Cerebellar cortex (tissue), 1 donor: Measurements from ENCODE around the gene HLX.

Experiments
- DNase-seq: peaks from one replicate; pipeline ENCODE4 v3.0.0-alpha.2; 2015; ENCODE audit warnings: low spot score

Gene HLX

GRCh38 chr1:220896092-220896491, 16.8 kb downstream of the HLX start:
- DNase-seq = no peak

DNA sequence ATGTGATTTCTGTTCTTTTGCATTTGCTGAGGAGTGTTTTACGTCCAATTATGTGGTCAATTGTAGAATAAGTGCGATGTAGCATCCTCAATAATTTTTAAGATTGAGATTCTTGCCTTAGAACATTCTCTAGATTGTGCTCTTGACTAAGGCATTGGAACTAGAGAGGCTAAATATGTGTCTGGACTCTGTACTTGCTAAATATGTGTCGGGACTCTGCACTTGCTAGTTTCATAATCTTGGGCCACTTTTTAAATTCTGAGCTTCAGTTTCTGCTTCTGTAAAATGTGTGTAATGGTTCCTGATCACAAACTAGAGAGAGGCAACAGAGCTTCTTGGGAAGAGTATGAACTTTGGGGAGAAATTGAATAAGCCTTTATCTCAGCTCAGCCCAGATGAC, 21.6 kb downstream of the HLX start:
- no peak for DNase-seq

GRCh38 chr1:220901881-220902280, 22.6 kb downstream of the HLX start:
- DNase-seq = no peak

GRCh38 chr1:220902916-220903315, 23.7 kb downstream of the HLX start:
- no peak for DNase-seq

GRCh38 chr1:220904876-220905275, 25.6 kb downstream of the HLX start:
- DNase-seq = no peak

- no peak for DNase-seq
Measured at GRCh38 chr1:220905650-220906560, 26.7 kb downstream of the HLX start.

DNA sequence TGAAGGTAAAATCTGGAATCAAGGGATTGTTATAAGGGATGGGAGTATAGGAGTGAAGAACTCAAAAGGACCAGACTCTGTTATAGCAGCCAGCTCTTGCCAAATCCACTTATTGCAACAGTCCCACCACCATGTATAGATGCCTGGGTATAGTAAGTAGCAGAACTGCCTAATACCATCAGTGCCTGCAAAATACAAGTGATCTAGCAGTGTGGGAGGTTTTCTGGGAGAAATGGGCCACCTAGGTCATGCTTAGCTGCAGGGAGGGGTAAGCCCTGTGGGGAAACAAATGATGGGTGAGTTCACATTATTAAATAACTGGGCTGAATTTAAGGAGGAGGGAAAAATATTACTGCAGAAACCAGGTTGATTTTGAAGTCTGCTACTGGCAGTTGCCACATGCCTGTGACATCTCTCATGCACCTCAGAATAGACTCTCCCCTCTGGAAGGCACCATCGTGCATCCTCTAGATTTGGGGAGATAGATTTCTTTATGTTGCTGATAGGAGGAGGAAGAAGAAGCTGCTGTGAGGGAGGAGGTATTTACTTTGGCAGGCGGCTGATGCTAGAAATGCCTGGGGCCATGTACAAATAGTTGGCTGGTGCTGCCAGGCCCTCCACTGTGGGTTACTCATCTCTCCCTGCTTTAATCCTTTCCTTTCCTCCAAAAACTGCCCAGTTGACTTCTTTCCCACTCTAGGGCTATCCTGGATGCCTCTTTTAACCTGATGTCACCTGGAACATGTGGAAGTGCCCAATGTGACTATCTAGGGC, 27.5 kb downstream of the HLX start:
- DNase-seq = no peak

- peak; percentile 5 for DNase-seq
Measured at GRCh38 chr1:220908757-220909156, 29.5 kb downstream of the HLX start.

GRCh38 chr1:220910021-220910420, 30.8 kb downstream of the HLX start:
- no peak for DNase-seq

GRCh38 chr1:220914283-220915116, 35.3 kb downstream of the HLX start:
- DNase-seq = no peak

DNA sequence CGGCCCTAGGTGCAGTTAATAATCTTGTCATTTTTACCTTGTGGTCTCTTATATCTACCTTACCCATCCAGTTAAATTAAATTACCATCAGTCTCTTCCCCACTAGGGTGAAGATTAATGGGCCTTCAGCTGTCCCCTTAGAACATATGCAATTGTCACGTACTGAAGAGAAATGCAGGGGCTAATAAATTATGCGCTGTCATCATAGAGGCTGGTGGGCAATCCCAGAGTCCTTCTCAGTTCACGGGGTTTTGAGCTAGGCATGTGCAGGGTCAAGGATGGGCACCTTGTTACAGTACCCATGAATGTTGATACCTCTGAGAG, 35.8 kb downstream of the HLX start:
- DNase-seq = no peak

DNA sequence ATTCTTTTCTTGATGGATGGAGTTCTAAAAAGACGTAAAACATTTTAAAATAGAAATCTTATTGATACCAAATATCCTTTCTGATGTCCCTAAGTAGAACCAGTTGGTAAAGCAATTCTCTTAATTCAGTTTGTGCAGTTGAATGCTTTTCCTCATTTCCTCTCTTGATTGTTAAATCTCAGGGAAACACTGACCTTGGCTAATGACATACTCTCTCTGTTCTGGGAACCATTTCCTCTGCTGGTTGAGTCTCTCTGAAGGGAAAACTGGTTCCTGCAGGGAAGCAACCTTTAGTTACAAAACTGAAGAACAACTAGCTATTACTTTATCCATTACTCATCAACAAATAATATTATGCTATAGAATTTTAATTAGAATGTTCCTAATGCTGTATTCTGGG, 36.7 kb downstream of the HLX start:
- DNase-seq = no peak

GRCh38 chr1:220917101-220917500, 37.9 kb downstream of the HLX start:
- no peak for DNase-seq

DNA sequence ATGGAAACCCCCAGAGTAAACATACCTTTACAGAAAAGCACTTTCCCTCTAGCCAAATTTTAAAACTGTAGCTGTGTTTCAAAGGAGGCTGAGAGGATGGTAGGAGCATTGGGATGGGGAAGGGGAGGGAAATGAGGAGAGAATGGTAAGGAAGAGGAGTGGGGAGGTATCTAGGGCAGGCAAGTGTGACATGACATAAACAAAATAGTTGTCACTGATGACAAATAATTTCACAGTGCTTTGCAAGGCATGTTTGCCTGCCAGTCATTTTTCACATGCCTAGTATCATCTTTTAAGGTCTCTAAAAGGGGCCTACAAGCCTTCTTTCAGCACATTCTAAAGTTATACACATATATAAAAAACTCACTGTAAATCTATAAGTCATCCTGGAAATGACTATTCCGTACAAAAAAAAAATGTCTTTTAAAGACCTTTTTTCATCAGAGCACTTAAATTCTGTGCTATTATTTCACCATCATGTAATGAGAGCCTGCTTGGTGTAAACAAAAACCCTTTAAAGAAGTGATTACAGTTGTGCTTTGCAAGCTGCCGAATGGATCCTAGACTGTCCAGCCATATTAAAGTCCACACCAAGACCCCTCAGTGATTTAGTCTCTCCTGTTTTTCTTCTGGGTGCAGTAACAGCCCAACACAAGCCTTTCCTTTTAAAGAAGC, 38.4 kb downstream of the HLX start:
- no peak for DNase-seq

GRCh38 chr1:220918285-220918951, 39.2 kb downstream of the HLX start:
- DNase-seq = no peak

DNA sequence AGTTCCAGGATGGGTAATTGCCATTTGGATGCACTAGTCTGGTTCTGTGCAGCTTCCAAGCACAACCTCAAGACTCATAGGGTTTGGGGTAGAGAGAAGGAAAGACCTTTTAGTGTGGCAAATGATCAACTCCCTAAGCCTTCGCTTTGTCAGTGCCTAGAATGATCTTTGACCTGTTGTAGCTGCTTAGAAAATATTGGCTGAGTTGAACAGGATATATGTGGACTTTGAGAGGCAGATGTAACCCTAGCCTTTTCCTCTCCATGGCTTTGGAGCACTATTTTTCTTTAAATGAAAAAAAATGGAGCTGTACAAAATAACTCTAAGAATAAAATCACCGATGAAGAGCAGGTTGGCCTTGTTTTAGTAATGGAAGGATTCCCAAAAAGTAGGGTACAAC, 41.7 kb downstream of the HLX start:
- no peak for DNase-seq

DNA sequence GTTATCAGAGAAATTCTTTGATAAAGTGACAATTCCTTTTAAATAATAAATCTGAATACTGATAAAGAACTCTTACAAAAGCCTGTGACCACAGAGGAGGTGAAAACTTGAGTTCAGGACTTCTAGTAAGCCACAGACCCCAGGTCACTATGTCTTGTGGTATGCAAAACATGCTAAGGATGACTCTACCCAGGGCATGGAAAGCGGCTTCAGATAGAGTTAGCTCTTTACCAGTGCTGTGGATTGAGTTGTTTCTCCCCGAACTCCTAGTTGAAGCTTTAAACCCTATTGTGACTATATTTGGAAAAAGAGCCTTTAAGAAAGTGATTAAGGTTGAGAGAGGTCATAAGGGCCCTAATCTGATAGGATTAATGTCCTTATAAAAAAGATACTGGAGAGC, 42.3 kb downstream of the HLX start:
- no peak for DNase-seq

DNA sequence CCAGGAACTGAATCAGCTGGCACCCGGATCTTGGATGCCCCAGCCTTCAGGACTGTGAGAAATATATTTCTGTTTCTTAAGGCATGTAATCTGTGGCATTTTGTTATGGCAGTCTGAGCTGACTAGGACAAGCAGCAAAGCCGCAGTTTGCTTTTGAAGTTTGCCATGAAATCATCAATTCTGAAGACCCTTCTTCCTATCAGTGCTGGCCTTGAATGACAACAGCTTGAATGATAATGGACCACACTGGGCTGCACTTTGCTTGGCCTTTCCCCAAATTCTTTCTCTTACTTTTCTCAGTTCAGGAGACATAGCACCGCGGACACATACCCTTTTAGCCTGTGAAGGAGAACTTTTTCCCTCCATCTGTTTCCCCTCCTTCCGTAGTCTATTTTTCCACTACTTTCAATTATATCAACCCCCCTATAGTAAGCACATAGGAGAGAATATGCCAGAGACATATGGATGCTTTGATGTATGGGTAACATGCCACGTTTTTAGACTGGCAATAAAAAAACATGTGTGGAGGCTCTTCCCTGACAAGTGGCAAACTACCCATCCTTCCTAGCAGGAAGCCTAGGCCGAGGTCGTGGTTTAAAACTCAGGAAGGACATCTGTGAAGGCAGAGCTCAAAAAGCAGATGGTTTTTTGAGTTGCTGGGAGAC, 42.9 kb downstream of the HLX start:
- no peak for DNase-seq

DNA sequence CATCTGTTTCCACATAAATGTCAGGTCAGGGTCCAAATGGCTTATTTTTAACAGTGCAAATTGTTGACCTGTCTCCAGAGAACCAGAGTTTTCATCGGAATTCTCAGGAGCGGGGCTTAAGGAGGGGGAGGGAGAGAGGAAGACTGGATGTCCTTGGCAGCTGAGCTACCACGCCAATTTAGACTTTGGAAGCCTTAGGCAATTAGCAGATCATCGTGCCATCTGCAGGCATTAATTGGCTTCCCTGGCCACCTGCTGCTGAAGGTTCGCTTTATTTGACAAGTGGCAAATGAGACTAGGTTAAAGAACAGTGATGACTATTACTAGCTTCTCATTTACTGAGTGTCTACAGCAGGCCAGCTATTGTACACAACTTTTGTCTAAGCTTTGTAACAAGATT, 43.7 kb downstream of the HLX start:
- peak; percentile 61 for DNase-seq

GRCh38 chr1:220924331-220924970, 45.2 kb downstream of the HLX start:
- no peak for DNase-seq
